Stimulated activated CD8-positive, alpha-beta memory T cell treated with anti-CD3 and anti-CD28 coated beads, Interleukin-15, amount 100 ng/mL, for 1 hour (primary cell): ENCODE results near the gene DUSP15.
A peak's percentile ranks its signal among the peaks of the same experiment; 100 is the strongest.
"Not testable (repeated sequence)": the region's sequence is repeated elsewhere in the genome, so short reads cannot be mapped to it uniquely, and the experiment has no call there.

Experiments used
- DNase-seq: peaks from one replicate; pipeline ENCODE4 v3.0.0-alpha.2; 2020; ENCODE audit warnings: low read depth

DUSP15 gene

GRCh38 chr20:31839782-31840487, 30.4 kb downstream of the DUSP15 start:
- no peak for DNase-seq

GRCh38 chr20:31838646-31839292, 31.6 kb downstream of the DUSP15 start:
- DNase-seq: no peak

GRCh38 chr20:31837896-31838397, 32.4 kb downstream of the DUSP15 start:
- no peak for DNase-seq

GRCh38 chr20:31836853-31837608, 33.3 kb downstream of the DUSP15 start:
- no peak for DNase-seq

- DNase-seq: no peak
Observed at GRCh38 chr20:31835977-31836852, 34.1 kb downstream of the DUSP15 start.

- DNase-seq: no peak
Observed at GRCh38 chr20:31835554-31835953, 34.8 kb downstream of the DUSP15 start.

GRCh38 chr20:31833931-31834521, 36.3 kb downstream of the DUSP15 start:
- no peak for DNase-seq

- DNase-seq: peak; percentile 35
Observed at GRCh38 chr20:31833130-31833930, 37.0 kb downstream of the DUSP15 start.

- DNase-seq: no peak
Observed at GRCh38 chr20:31831771-31832306, 38.5 kb downstream of the DUSP15 start.

- no peak for DNase-seq
Observed at GRCh38 chr20:31831211-31831610, 39.1 kb downstream of the DUSP15 start.

- no peak for DNase-seq
Observed at GRCh38 chr20:31830406-31830981, 39.8 kb downstream of the DUSP15 start.

- no peak for DNase-seq
Observed at GRCh38 chr20:31829731-31830130, 40.6 kb downstream of the DUSP15 start.

GRCh38 chr20:31828016-31828415, 42.3 kb downstream of the DUSP15 start:
- DNase-seq: not testable (repeated sequence)

GRCh38 chr20:31827059-31827458, 43.3 kb downstream of the DUSP15 start:
- DNase-seq: no peak

- DNase-seq: no peak
Observed at GRCh38 chr20:31826074-31826473, 44.3 kb downstream of the DUSP15 start.

- no peak for DNase-seq
Observed at GRCh38 chr20:31824554-31825313, 45.6 kb downstream of the DUSP15 start.

- no peak for DNase-seq
Observed at GRCh38 chr20:31824125-31824485, 46.2 kb downstream of the DUSP15 start.

- DNase-seq: no peak
Observed at GRCh38 chr20:31823360-31824124, 46.8 kb downstream of the DUSP15 start.
